ENCODE results near the gene RBM14.

- TF ChIP-seq CTCF (IDR thresholded peaks at IDR 0.05; ENCODE audit: low read length) = no peak
- TF ChIP-seq EZH2 (IDR thresholded peaks at IDR 0.05; ENCODE audit: borderline replicate concordance, low read length) = no peak
These were observed 11.7 kb downstream of the RBM14 start for GRCh38 chr11:66628061-66628603.
